Smooth muscle cell (in vitro differentiated cells): ENCODE data around the gene TAF1A. TPM values are rescaled to one million over a fixed set of nuclear protein-coding genes. Genes with fewer than 3 reads are reported as not detected.
"Not testable (repeated sequence)": the region's sequence is repeated elsewhere in the genome, so short reads cannot be mapped to it uniquely, and the experiment has no call there.

ENCODE experiments used
- DNase-seq: peaks from one replicate; lab custom pipeline; 2025; ENCODE audit not compliant: unreplicated experiment; lab: John Stamatoyannopoulos, UW
- H2AFZ ChIP-seq: fragments of 200-600 bp; sonication (generic); 2 replicates; pipeline ENCODE4 v1.6.0; 2016; ENCODE audit warnings: antibody characterized with exemption, low read depth, mild to moderate bottlenecking
- H3F3A ChIP-seq: fragments of 200-600 bp; sonication (generic); 2 replicates; pipeline ENCODE4 v1.6.0; 2017; ENCODE audit warnings: antibody characterized with exemption, low read depth
- H3K27ac ChIP-seq: fragments of 200-600 bp; sonication (generic); 2 replicates; pipeline ENCODE4 v1.5.1; 2016; ENCODE audit warnings: low read depth, mild to moderate bottlenecking
- H3K27me3 ChIP-seq: fragments of 200-600 bp; sonication (generic); 2 replicates; pipeline ENCODE4 v1.6.1; 2016; ENCODE audit warnings: low read depth, mild to moderate bottlenecking
- H3K36me3 ChIP-seq: fragments of 200-600 bp; sonication (generic); 2 replicates; pipeline ENCODE4 v1.5.1; 2016; ENCODE audit warnings: low read depth
- H3K4me1 ChIP-seq: fragments of 200-600 bp; sonication (generic); 2 replicates; pipeline ENCODE4 v1.5.1; 2016; ENCODE audit warnings: low read depth
- H3K4me2 ChIP-seq: fragments of 200-600 bp; sonication (generic); 2 replicates; pipeline ENCODE4 v1.6.0; 2016; ENCODE audit warnings: mild to moderate bottlenecking
- H3K4me3 ChIP-seq: fragments of 200-600 bp; sonication (generic); 2 replicates; pipeline ENCODE4 v1.5.1; 2016; ENCODE audit warnings: mild to moderate bottlenecking
- H3K79me2 ChIP-seq: fragments of 200-600 bp; sonication (generic); 2 replicates; pipeline ENCODE4 v1.6.0; 2016; ENCODE audit warnings: low read depth, mild to moderate bottlenecking
- H3K9ac ChIP-seq: fragments of 200-600 bp; sonication (generic); 2 replicates; pipeline ENCODE4 v1.6.0; 2016; ENCODE audit warnings: low read depth
- H3K9me3 ChIP-seq: fragments of 200-600 bp; sonication (generic); replicated peaks from 2 replicates; pipeline ENCODE4 v1.5.1; 2016; ENCODE audit warnings: low read depth
- H4K20me1 ChIP-seq: fragments of 200-600 bp; sonication (generic); 2 replicates; pipeline ENCODE4 v1.6.0; 2016; ENCODE audit warnings: low read depth
- WGBS: methylation state at CpG from one replicate; pipeline ENCODE4 v1.1.7; 2016; ENCODE audit warnings: low lambda C conversion rate; 5-methylcytosine and 5-hydroxymethylcytosine counted together
- polyA plus RNA-seq: library from polyadenylated mRNA; unstranded; fragments of >200 nt; fragmentation: Nextera tagmentation; extraction: Ambion mirVana; gene quantifications from 2 replicates; pipeline ENCODE4 v1.2.1, GENCODE V29; 2016
- total RNA-seq: library from RNA; depleted of rRNA; stranded (reverse); fragments of >200 nt; gene quantifications from 2 replicates; pipeline ENCODE4 v1.2.3, GENCODE V29; 2014
- TF ChIP-seq, protein P1 (sequence below): fragments of 200-600 bp; sonication (generic); IDR thresholded peaks from 2 replicates; pipeline ENCODE4 v1.5.1; 2017; ENCODE audit warnings: borderline replicate concordance, mild to moderate bottlenecking, antibody characterized with exemption; ENCODE audit not compliant: insufficient read depth, poor library complexity, severe bottlenecking

Gene TAF1A
- total and polyA plus RNA-seq, 2 experiments from 2014 or later: 5.1 to 7.4 TPM

DNA sequence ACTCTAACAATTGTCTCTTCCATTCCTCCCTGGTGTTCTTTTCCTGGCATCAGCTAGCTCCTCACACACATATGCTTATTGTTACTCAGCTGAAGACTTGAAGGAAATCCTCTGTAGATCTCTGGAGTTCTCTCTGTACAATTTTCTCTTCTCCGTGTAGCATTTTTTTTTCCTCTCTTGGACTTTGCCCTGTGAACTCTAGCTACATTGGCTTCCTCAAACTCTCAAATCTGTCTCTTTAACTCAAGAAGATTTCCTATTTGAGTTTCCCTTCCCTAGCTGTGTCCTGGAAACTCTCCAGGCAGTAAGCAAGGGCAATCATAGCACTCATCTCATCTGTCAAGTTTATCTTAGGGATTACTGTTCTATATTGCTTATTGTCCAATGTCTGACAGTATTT lies 23.9 kb upstream of the TAF1A start:
- no peaks in the 10 kb centered on the region for H3K36me3 ChIP-seq
- WGBS: 81% methylated on average over 1 of the region's 1 CpG
- H3K9me3 ChIP-seq: no peaks in the 10 kb centered on the region
- peaks cover 15% of the 10 kb centered on the region for H3K27me3 ChIP-seq
- peaks cover 7% of the 10 kb centered on the region for H3F3A ChIP-seq
- no peaks in the 10 kb centered on the region for H3K79me2 ChIP-seq
- DNase-seq: no peak
- no peak overlapping the region for H3K9ac ChIP-seq
- H2AFZ ChIP-seq: no peak overlapping the region
- no peak overlapping the region for H3K4me2 ChIP-seq
- TF ChIP-seq, protein P1, sequence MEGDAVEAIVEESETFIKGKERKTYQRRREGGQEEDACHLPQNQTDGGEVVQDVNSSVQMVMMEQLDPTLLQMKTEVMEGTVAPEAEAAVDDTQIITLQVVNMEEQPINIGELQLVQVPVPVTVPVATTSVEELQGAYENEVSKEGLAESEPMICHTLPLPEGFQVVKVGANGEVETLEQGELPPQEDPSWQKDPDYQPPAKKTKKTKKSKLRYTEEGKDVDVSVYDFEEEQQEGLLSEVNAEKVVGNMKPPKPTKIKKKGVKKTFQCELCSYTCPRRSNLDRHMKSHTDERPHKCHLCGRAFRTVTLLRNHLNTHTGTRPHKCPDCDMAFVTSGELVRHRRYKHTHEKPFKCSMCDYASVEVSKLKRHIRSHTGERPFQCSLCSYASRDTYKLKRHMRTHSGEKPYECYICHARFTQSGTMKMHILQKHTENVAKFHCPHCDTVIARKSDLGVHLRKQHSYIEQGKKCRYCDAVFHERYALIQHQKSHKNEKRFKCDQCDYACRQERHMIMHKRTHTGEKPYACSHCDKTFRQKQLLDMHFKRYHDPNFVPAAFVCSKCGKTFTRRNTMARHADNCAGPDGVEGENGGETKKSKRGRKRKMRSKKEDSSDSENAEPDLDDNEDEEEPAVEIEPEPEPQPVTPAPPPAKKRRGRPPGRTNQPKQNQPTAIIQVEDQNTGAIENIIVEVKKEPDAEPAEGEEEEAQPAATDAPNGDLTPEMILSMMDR: no peak
- no peak overlapping the region for H3K4me3 ChIP-seq
- H3K4me1 ChIP-seq: peaks cover 3% of the 10 kb centered on the region
- no peak overlapping the region for H3K27ac ChIP-seq
- H4K20me1 ChIP-seq: peaks cover under 1% of the 10 kb centered on the region

DNA sequence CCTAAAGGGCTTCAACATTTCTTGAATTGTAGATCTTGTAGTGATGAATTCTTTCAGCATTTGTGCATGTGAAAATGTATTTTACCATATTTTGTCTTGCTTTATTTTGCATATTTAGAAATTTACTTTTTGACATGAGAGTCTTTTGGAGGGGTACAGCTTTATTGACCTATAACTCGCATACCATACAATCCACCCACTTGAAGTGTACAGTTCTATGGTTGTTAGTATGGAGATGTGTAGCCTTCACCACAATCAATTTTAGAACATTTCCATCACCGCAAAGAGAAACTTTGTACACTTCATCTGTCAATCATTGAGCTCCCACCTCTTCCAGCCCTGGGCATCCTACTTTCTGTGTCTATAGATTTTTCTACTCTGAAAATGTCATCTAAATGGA lies 21.0 kb upstream of the TAF1A start:
- DNase-seq: no peak
- TF ChIP-seq, protein P1: no peak
- Histone ChIP-seq H3K9ac (no peak overlapping the region), H3K36me3 (no peaks in the 10 kb centered on the region), H3K9me3 (no peaks in the 10 kb centered on the region), H3K4me1 (no peaks in the 10 kb centered on the region), H3K4me2 (no peak overlapping the region), H3K27ac (no peak overlapping the region), H2AFZ (no peak overlapping the region), H3K79me2 (no peaks in the 10 kb centered on the region), H3K4me3 (no peak overlapping the region), H4K20me1 (no peaks in the 10 kb centered on the region), H3F3A (no peaks in the 10 kb centered on the region), H3K27me3 (peaks cover 15% of the 10 kb centered on the region)
- 93% methylated on average over 2 of the region's 2 CpGs for WGBS

DNA sequence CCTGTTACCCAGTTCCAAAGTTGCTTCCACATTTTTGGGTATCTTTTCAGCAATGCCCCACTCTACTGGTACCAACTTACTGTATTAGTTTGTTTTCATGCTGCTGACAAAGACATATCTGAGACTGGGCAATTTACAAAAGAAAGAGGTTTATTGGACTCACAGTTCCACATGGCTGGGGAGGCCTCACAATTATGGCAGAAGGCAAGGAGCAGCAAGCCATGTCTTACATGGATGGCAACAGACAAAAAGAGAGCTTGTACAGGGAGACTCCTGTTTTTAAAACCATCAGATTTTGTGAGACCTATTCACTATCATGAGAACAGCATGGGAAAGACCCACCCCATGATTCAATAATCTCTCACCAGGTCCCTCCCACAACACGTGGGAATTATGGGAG lies 19.4 kb upstream of the TAF1A start:
- not testable (repeated sequence) for H4K20me1 ChIP-seq, H3K4me2 ChIP-seq, H2AFZ ChIP-seq, H3K79me2 ChIP-seq, H3K36me3 ChIP-seq, DNase-seq, H3K9ac ChIP-seq, H3K4me1 ChIP-seq, H3K9me3 ChIP-seq, H3F3A ChIP-seq, H3K4me3 ChIP-seq, H3K27ac ChIP-seq
- WGBS: 48% methylated on average over 1 of the region's 1 CpG
- H3K27me3 ChIP-seq: peaks cover 15% of the 10 kb centered on the region

DNA sequence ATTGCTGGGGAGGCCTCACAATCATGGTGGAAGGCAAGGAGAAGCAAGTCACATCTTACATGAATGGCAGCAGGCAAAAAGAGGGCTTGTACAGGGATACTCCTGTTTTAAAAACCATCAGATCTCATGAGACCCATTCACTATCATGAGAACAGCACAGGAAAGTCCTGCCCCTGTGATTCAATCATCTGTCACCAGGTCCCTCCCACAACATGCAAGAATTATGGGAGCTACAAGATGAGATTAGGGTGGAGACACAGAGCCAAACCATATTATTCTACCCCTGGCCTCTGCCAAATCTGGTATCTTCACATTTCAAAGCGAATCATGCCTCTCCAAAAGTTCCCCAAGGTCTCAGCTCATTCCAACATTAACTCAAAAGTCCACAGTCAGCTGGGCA lies 17.0 kb upstream of the TAF1A start:
- 88% methylated on average over 1 of the region's 1 CpG for WGBS
- H3F3A ChIP-seq: no peaks in the 10 kb centered on the region
- no peak for DNase-seq

More for the DNA sequence above, 17.0 kb upstream of the TAF1A start:
- H3K4me3 ChIP-seq: no peak overlapping the region
- no peak overlapping the region for H3K9ac ChIP-seq
- TF ChIP-seq, protein P1: no peak
- no peaks in the 10 kb centered on the region for H3K4me1 ChIP-seq
- no peak overlapping the region for H3K4me2 ChIP-seq
- no peaks in the 10 kb centered on the region for H4K20me1 ChIP-seq
- no peaks in the 10 kb centered on the region for H3K79me2 ChIP-seq
- H3K27me3 ChIP-seq: peaks cover 3% of the 10 kb centered on the region
- H2AFZ ChIP-seq: no peak overlapping the region
- H3K27ac ChIP-seq: no peak overlapping the region
- no peaks in the 10 kb centered on the region for H3K36me3 ChIP-seq
- no peaks in the 10 kb centered on the region for H3K9me3 ChIP-seq
